ENCODE results near the gene PIM2.

The PIM2 gene

DNA sequence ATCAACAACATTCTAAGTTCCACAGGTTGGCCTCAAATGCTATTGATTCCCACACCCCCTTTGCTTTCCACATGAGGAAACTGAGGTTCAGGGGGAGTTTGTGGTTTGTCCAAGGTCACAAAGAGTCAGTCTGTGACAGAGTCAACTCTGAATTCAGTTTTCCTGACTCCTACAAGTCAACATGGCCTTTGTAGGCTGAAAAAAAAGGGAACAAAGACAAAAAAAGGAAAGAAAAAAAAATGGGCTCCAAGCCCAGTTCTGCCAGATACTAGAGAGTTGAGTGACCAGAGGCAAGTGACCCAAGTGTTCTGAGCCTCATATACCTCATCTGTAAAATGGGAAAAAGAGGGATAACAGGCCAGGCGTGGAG, 16.5 kb upstream of the PIM2 start:
- DNase-seq (ENCODE audit: low spot score): no peak

- DNase-seq (ENCODE audit: low spot score): no peak
Measured at GRCh38 chrX:48934581-48935300, 15.9 kb upstream of the PIM2 start.

GRCh38 chrX:48933757-48934156, 14.9 kb upstream of the PIM2 start:
- no peak for DNase-seq (ENCODE audit: low spot score)

DNA sequence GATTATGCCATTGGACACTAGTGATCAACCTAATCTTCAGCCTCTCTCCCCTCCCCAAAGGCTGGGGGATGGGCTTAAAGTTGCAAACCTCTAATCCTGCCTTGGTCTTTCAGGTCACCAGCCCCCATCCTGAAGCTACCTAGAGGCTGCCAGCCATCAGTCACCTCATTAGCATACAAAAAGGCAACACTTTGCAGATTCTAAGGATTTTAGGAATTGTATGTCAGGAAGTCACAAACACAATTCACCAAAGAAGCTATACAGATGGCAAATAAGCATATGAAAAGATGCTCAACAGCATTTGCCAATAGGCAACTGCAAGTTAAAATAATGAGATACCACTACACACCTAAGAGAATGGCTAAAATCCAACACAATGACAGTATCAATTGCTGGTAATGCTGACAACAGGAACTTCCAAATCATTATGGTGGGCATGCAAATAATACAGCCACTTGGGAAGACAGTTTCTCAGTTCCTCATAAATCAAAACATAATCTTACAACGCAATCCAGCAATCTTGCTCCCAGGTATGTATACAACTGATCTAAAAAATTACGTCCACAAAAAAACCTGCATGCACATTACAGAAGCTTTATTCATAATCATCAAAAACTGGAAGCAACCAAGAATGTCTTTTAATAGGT, 9.0 kb upstream of the PIM2 start:
- DNase-seq (ENCODE audit: low spot score): no peak

GRCh38 chrX:48927123-48927522, 8.3 kb upstream of the PIM2 start:
- no peak for DNase-seq (ENCODE audit: low spot score)

GRCh38 chrX:48924270-48924669, 5.4 kb upstream of the PIM2 start:
- DNase-seq (ENCODE audit: low spot score): no peak

GRCh38 chrX:48923771-48924170, 4.9 kb upstream of the PIM2 start:
- no peak for DNase-seq (ENCODE audit: low spot score)

- no peak for DNase-seq (ENCODE audit: low spot score)
Measured at GRCh38 chrX:48920718-48921104, 1.9 kb upstream of the PIM2 start.

DNA sequence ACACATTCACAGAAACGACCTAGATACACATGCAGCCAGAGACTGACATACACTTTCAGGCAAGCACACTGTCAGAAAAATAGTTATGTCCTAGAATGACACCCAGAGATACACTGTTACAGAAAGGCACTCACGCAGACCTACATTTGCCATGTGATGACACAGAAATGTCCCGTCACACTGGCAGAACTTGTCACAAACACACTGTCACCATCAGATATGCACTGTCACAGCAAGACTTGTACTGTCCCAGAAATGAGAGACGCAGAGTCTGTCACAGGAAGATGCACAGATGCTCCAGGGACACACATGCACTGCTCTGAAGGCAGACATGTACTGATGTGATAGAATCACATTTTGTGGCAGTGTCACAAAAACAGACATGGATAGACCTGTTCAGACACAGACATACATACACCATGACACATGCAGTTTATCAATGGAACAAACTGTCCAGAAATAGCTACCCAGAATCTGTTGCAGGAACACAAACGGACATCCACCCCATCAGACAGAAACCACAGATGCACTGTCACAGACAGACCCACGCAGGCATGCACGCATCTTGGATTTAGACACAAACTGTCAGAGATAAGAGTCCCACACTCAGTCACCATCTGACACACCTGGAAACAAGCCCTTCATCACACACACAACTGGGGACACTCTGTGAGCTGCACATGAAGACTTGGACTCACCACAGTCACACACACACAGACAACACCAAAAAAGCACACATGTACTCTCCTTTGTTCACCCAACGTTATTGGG, 1.3 kb upstream of the PIM2 start:
- DNase-seq (ENCODE audit: low spot score): no peak

DNA sequence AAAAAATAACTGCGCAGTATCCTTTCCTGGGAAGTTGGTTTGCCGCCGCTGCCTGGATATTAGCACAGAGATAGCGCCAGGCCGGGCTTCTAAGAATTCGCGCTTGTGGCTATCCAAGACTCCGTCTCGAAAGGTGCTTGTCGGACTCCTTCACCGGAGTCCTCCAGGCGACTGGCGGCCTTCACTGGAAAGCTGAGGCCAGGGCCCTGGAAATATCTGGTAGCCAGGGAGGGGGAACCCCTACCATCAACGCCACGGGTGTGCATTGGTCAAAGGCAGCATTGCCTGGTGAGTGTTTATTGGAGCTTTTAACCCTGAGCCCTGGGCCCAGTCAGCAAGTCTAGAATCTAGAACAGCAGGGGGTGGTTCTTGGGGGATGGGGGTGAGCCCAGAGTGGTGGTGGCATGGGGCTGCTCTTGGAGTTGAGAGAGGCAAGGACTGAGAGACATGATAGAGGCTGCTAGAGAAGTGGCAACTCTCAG, 577 bp upstream of the PIM2 start:
- DNase-seq (ENCODE audit: low spot score): peak; percentile 7

- DNase-seq (ENCODE audit: low spot score): no peak
Measured at GRCh38 chrX:48918301-48918642, 552 bp downstream of the PIM2 start.

DNA sequence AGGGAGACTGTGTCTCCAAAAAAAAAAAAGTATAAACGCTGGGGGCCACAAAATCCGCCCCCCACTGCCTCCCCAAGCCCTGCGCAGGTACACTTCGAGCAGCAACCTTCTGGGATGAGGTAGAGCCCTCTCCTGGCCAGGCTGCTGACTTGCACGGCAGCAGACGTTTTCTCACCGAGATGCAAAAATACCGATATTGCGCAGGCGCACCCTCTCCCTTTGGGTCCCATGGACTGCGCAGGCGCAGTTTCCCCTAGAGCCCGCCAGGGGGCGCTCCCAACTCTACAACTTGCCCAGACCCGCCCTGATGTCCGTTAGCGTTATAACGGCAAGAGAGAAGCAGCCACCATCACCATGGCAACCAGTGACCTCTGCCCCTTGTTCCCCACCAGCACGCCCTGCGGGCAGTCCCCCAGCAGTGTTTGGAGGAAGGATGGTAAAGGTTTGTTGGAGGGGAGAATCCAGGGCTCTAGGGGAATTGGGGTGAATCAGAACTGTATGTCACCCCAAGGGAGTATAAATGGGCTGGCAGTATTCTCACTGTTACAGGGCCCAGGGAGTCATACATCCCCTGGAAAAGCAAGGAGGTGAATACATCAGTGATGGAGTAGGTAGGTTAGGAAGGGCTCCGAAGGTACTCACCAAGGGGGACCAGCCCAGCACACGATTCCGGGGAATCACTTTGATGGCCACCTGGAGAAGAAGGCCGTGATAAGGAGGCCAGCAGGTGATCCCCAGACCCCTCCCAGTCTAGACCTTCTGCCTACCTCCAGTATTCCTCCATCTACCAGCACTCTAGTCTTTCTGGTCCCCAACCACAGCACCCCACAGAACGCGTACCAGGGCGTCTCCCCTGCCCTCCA, 1.5 kb downstream of the PIM2 start:
- DNase-seq (ENCODE audit: low spot score): peak; percentile 93

DNA sequence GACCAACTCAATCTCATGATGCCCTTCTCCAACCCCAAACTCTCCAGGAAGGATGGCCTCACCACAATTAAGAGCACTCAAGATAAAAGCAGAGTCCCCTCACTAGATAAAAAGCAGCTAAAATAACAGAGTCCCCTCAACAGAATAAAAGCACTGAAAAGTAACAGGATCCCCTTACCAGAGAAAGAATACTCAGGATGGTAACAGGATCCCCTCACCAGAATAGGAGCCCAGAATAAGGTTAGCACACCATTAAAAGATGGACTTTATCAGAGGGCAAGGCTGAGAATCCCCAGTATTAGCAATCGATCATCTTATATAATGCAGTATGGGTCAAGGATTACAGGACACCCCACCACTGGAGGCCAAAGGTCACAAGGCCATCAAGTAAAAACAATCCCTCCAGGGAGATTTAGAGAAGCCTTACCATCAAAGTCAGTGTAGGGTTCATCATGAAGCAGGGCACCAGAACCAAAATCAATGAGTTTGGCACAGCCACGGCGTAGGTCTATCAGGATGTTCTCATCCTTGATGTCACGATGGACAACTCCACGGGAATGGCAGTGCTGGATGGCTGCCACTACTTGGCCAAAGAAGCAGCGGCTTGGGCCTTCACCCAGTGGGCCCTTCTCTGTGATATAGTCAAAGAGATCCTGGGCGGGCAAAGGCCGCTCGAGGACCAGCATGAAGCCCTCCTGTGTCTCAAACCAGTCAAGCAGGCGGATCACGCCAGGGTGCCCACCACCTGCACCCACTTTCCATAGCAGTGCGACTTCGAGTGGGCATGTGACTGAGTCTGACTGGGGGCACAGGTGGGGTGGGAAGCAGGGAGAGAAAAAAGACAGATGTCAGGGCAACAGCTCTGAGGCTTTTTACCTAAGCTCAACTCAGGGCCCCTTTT, 4.0 kb downstream of the PIM2 start:
- DNase-seq (ENCODE audit: low spot score): no peak

- no peak for DNase-seq (ENCODE audit: low spot score)
Measured at GRCh38 chrX:48913605-48914366, 5.0 kb downstream of the PIM2 start.

DNA sequence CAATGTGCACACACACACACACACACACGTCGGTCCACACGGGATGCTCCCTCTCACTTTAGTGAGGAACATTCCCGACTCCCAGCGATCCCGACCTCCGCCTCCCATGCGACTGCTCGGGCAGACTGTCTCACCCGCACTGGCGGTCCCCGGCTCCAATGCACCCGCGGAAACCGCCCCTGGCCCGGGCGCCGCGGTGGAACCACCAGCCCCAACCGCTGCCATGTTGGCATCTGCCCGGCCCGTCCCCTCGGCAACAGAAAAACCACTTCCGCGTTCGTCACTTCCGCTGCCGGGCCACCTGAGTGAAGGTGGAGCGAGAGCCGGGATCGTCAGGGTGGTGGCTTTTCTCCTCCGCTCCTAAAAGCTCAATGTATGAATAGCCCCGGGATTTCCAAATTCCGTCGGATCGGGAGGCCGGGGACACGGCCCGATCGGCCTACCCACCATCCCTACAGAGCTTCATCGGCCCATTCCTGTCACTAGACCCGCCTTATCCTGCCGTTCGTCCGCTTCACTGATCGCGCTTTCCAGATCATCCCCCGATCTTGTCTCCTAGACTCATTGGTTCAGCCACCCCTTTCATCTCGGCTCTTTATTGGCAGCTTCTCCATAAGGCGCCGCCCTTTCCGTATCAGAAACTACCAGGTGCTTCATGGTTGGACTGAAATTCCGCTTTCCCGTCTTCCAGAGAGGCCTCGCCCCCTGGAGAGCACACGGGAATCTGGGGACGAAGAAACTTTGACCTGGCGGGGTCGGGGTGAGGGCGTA, 7.2 kb downstream of the PIM2 start, which contains the start of gene SLC35A2:
Gene SLC35A2, minus strand, starts transcription at position 235 of the 771 bp plus-strand sequence. Its CDS starts 10 bp downstream, at position 225.
- DNase-seq (ENCODE audit: low spot score): peak; percentile 80

DNA sequence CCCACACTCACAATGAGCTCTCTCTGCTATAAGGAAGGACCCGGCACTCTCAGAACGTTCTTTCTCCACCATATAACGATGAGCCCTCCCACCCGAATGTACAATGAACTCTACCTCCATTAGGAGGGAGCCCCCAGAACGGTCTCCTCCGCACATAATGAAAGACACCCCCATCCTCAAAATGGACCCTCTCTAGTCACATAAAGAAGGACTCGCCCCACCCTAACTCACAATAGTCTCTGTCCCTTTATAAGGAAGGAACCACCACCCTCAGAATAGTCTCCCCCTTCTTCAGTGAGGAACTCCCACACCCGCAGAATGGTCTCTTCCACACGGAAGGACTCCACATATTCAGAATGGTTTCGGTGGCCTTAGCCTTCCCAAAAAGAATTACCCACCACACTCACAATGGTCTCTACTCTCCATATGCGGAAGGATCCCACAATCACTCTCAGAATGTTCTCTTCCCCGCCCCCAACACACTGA, 7.9 kb downstream of the PIM2 start:
- peak; percentile 13 for DNase-seq (ENCODE audit: low spot score)

- DNase-seq (ENCODE audit: low spot score): no peak
Measured at GRCh38 chrX:48909703-48910294, 9.0 kb downstream of the PIM2 start.

GRCh38 chrX:48908600-48908999, 10.2 kb downstream of the PIM2 start:
- no peak for DNase-seq (ENCODE audit: low spot score)
